LNCAP (cell line): ENCODE measurements around the gene SETD3.

Experiments
- TF ChIP-seq, protein P1 (sequence below): fragments of 450-650 bp; IDR thresholded peaks from 2 replicates; pipeline ENCODE4 v1.5.1; 2017; ENCODE audit warnings: mild to moderate bottlenecking

SETD3 gene

GRCh38 chr14:99441157-99441870, 39.3 kb downstream of the SETD3 start:
- TF ChIP-seq, protein P1, sequence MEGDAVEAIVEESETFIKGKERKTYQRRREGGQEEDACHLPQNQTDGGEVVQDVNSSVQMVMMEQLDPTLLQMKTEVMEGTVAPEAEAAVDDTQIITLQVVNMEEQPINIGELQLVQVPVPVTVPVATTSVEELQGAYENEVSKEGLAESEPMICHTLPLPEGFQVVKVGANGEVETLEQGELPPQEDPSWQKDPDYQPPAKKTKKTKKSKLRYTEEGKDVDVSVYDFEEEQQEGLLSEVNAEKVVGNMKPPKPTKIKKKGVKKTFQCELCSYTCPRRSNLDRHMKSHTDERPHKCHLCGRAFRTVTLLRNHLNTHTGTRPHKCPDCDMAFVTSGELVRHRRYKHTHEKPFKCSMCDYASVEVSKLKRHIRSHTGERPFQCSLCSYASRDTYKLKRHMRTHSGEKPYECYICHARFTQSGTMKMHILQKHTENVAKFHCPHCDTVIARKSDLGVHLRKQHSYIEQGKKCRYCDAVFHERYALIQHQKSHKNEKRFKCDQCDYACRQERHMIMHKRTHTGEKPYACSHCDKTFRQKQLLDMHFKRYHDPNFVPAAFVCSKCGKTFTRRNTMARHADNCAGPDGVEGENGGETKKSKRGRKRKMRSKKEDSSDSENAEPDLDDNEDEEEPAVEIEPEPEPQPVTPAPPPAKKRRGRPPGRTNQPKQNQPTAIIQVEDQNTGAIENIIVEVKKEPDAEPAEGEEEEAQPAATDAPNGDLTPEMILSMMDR = no peak

DNA sequence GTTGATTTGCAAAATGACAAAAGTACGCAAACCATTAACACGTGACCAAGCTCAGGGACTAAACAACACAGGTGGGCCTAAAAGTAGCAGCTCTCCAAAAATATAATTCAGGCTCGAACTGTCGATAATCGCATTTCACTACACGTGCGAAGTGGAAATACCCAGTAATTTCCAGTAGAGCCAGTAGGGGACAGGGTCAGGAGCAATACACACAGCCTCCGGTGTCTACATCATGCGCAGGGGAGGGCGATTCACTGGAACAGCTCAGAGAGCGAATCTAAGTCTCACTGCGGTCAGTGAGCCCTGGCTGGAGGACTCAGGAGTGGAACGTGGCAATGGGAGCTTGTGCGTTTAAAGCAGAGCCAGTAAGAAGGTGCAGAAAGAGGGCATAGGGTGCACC, 40.4 kb downstream of the SETD3 start:
- TF ChIP-seq, protein P1 = no peak

GRCh38 chr14:99437706-99438105, 43.0 kb downstream of the SETD3 start:
- TF ChIP-seq, protein P1 = no peak

DNA sequence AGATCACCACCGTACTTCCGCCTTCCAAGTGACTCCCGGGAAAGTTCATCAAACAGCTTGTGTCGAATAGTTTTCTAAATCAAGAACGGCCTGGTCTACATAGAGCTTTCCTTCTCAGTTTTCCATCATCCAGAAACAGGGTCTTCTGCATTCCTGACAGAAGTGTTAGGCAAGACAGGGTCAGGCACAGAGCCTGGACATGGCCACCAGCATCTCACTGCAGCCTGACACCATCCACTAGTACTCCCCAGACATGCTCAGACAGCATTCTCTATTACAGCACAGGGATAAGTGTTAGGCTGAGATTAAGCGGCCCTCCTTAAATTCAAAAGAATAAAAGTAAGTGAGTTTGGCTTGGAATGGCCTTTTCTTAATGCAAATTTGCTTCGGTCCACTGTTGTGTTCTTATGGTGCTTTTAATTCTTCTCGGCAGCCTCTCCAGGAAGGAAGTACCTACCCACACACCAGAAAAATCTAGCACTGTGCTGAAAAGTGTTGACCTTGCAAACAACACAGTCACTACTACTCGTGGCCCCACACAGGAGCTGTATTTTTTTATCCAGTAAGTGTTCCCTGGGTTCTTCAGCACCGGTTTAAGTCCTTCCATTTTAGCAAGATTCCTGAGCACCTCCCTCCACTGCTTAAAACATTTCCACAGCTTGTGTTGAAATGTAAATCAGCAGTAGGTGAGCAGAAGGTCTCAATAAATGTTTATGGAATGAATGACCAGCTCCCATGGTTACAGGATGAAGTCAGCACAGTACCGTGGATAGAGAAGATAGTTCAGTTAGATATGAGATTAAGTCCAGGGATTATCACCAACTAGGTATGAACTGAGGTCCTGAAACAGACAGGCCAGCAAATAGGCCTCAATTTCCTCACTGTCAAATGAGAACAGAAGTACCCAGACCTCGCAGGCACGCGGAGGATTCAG, 44.1 kb downstream of the SETD3 start:
- TF ChIP-seq, protein P1 = no peak

GRCh38 chr14:99435327-99435726, 45.3 kb downstream of the SETD3 start:
- TF ChIP-seq, protein P1 = no peak

GRCh38 chr14:99432485-99432884, 48.2 kb downstream of the SETD3 start:
- TF ChIP-seq, protein P1 = no peak

DNA sequence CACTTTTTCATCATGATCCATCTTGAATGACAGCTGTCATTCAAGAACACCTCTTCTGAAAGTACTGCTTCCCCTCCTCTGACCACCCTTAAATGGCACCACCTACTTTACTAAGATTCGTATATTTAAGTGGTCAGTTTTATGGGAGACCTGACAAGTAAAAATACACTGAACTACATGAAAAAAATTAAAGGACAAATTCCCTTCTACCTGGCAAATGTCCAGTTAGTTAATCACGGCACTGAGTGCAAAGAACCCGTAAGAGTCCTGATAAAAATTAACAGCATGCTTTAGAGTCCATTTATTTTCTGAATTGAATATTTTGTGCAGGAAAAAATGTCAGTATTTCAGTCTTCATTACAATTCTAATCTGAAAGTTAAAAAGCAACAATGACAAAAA, 48.7 kb downstream of the SETD3 start:
- TF ChIP-seq, protein P1 = no peak
